Stimulated activated CD4-positive, alpha-beta T cell treated with anti-CD3 and anti-CD28 coated beads, Interleukin-12 subunit alpha, Interleukin-12 subunit beta, amount 100 ng/mL, for 4 hours (primary cell): ENCODE results near the gene NAGLU.
"Not testable (repeated sequence)": the region's sequence is repeated elsewhere in the genome, so short reads cannot be mapped to it uniquely, and the experiment has no call there.

Source experiments
- DNase-seq: peaks from one replicate; pipeline ENCODE4 v3.0.0-alpha.2; 2020

NAGLU gene

GRCh38 chr17:42521666-42522262 is 14.3 kb upstream of the NAGLU start:
- DNase-seq, result no peak

GRCh38 chr17:42522263-42522790 is 13.7 kb upstream of the NAGLU start:
- DNase-seq, result no peak

- DNase-seq, result no peak
Observed at GRCh38 chr17:42522798-42523278, 13.2 kb upstream of the NAGLU start.

GRCh38 chr17:42525221-42525620 is 10.8 kb upstream of the NAGLU start:
- DNase-seq, result no peak

- DNase-seq, result no peak
Observed at GRCh38 chr17:42526031-42526444, 10.0 kb upstream of the NAGLU start.

GRCh38 chr17:42527932-42528331 is 8.1 kb upstream of the NAGLU start:
- no peak for DNase-seq

GRCh38 chr17:42529061-42529460 is 7.0 kb upstream of the NAGLU start:
- no peak for DNase-seq

GRCh38 chr17:42530952-42531454 is 5.0 kb upstream of the NAGLU start:
- no peak for DNase-seq

GRCh38 chr17:42531455-42532354 is 4.3 kb upstream of the NAGLU start:
- peak; percentile 52 for DNase-seq

GRCh38 chr17:42535155-42536047 is 640 bp upstream of the NAGLU start:
- no peak for DNase-seq

- peak; percentile 73 for DNase-seq
Observed at GRCh38 chr17:42536372-42537155, 523 bp downstream of the NAGLU start.

- no peak for DNase-seq
Observed at GRCh38 chr17:42537156-42537805, 1.2 kb downstream of the NAGLU start.

- no peak for DNase-seq
Observed at GRCh38 chr17:42537826-42538451, 1.9 kb downstream of the NAGLU start.

GRCh38 chr17:42538482-42538881 is 2.4 kb downstream of the NAGLU start:
- DNase-seq, result no peak

GRCh38 chr17:42540558-42540957 is 4.5 kb downstream of the NAGLU start:
- not testable (repeated sequence) for DNase-seq

GRCh38 chr17:42541041-42541833 is 5.2 kb downstream of the NAGLU start:
- DNase-seq, result no peak

- DNase-seq, result no peak
Observed at GRCh38 chr17:42543190-42544079, 7.4 kb downstream of the NAGLU start.

- no peak for DNase-seq
Observed at GRCh38 chr17:42544874-42545283, 8.8 kb downstream of the NAGLU start.
